Muscle layer of colon (tissue), 2 donors: ENCODE measurements around the gene HSFX1.
"Not testable (repeated sequence)": the region's sequence is repeated elsewhere in the genome, so short reads cannot be mapped to it uniquely, and the experiment has no call there.

Source experiments
- H3K27ac ChIP-seq: one replicate; pipeline ENCODE4 v1.7.0; 2013; ENCODE audit warnings: low read depth, mild to moderate bottlenecking, low read length, moderate library complexity
- H3K27me3 ChIP-seq, 2 donors: one replicate each; pipeline ENCODE4 v1.7.0; 2013; ENCODE audit warnings: low read length in 2 of 2, mild to moderate bottlenecking in 2 of 2; ENCODE audit not compliant: insufficient read depth in 2 of 2, control insufficient read depth in 1 of 2
- H3K36me3 ChIP-seq: one replicate; pipeline ENCODE4 v1.7.0; 2013; ENCODE audit warnings: mild to moderate bottlenecking, low read length; ENCODE audit not compliant: insufficient read depth
- H3K4me1 ChIP-seq: one replicate; pipeline ENCODE4 v1.7.0; 2013; ENCODE audit warnings: mild to moderate bottlenecking, low read length; ENCODE audit not compliant: insufficient read depth
- H3K4me3 ChIP-seq, 2 donors: one replicate each; pipeline ENCODE4 v1.7.0; 2013; ENCODE audit warnings: low read length in 2 of 2, low read depth in 1 of 2, mild to moderate bottlenecking in 1 of 2, moderate library complexity in 1 of 2
- H3K9ac ChIP-seq: one replicate; pipeline ENCODE4 v1.7.0; 2013; ENCODE audit warnings: low read length
- H3K9me3 ChIP-seq: one replicate; pipeline ENCODE4 v1.7.0; 2013; ENCODE audit warnings: mild to moderate bottlenecking, low read length
- donor health status: abdominal sarcoma.
- donor health status: Adenocarcinoma of cecum.

The HSFX1 gene

GRCh38 chrX:149773768-149774167 lies at the start of gene HSFX1:
HSFX1 (plus strand) TSS chrX:149774068; CDS start chrX:149774682, 614 bp downstream.
- H3K36me3 ChIP-seq, H3K27me3 ChIP-seq, H3K27ac ChIP-seq, H3K9me3 ChIP-seq, H3K4me1 ChIP-seq, H3K9ac ChIP-seq, H3K4me3 ChIP-seq: not testable (repeated sequence)

GRCh38 chrX:149727308-149727707 lies 46.6 kb upstream of the HSFX1 start:
- H3K27ac ChIP-seq, H3K9ac ChIP-seq, H3K27me3 ChIP-seq, H3K4me1 ChIP-seq, H3K4me3 ChIP-seq, H3K9me3 ChIP-seq, H3K36me3 ChIP-seq: not testable (repeated sequence)

GRCh38 chrX:149742269-149742668 lies 31.6 kb upstream of the HSFX1 start:
- H3K27ac ChIP-seq, H3K27me3 ChIP-seq, H3K9me3 ChIP-seq, H3K4me3 ChIP-seq, H3K36me3 ChIP-seq, H3K4me1 ChIP-seq, H3K9ac ChIP-seq: not testable (repeated sequence)

GRCh38 chrX:149746390-149747007 lies 27.4 kb upstream of the HSFX1 start:
- not testable (repeated sequence) for H3K9me3 ChIP-seq, H3K36me3 ChIP-seq

GRCh38 chrX:149757206-149758067 lies 16.4 kb upstream of the HSFX1 start:
- no peaks in the 10 kb centered on the region for H3K36me3 ChIP-seq
- H3K27me3 ChIP-seq, result no peaks in the 10 kb centered on the region
- H3K9me3 ChIP-seq, result no peaks in the 10 kb centered on the region

More at GRCh38 chrX:149746390-149747007, 27.4 kb upstream of the HSFX1 start:
- H3K4me3 ChIP-seq, H3K27me3 ChIP-seq, H3K27ac ChIP-seq, H3K9ac ChIP-seq, H3K4me1 ChIP-seq: not testable (repeated sequence)

GRCh38 chrX:149758068-149758714 lies 15.7 kb upstream of the HSFX1 start:
- H3K27ac ChIP-seq, result no peak overlapping the region
- no peaks in the 10 kb centered on the region for H3K4me1 ChIP-seq
- no peaks in the 10 kb centered on the region for H3K36me3 ChIP-seq
- no peaks in the 10 kb centered on the region for H3K9me3 ChIP-seq
- no peak overlapping the region for H3K9ac ChIP-seq
- no peak overlapping the region for H3K4me3 ChIP-seq
- no peaks in the 10 kb centered on the region for H3K27me3 ChIP-seq

More at GRCh38 chrX:149757206-149758067, 16.4 kb upstream of the HSFX1 start:
- Histone ChIP-seq H3K4me3 (no peak overlapping the region), H3K9ac (no peak overlapping the region), H3K27ac (no peak overlapping the region), H3K4me1 (no peaks in the 10 kb centered on the region)

- not testable (repeated sequence) for H3K27me3 ChIP-seq, H3K9me3 ChIP-seq, H3K36me3 ChIP-seq, H3K27ac ChIP-seq, H3K4me3 ChIP-seq, H3K4me1 ChIP-seq, H3K9ac ChIP-seq
These were observed 15.2 kb upstream of the HSFX1 start for GRCh38 chrX:149758715-149759078.

- H3K4me1 ChIP-seq, result no peaks in the 10 kb centered on the region
- H3K4me3 ChIP-seq, result no peak overlapping the region
- no peaks in the 10 kb centered on the region for H3K9me3 ChIP-seq
- no peak overlapping the region for H3K9ac ChIP-seq
- no peak overlapping the region for H3K27ac ChIP-seq
- H3K27me3 ChIP-seq, result no peaks in the 10 kb centered on the region
- no peaks in the 10 kb centered on the region for H3K36me3 ChIP-seq
These were observed 14.0 kb upstream of the HSFX1 start for GRCh38 chrX:149759824-149760223.

- Histone ChIP-seq H3K36me3 (no peaks in the 10 kb centered on the region), H3K27ac (no peak overlapping the region), H3K4me3 (no peak overlapping the region), H3K9ac (no peak overlapping the region), H3K27me3 (no peaks in the 10 kb centered on the region), H3K4me1 (no peaks in the 10 kb centered on the region), H3K9me3 (no peaks in the 10 kb centered on the region)
These were observed 12.9 kb upstream of the HSFX1 start for GRCh38 chrX:149760965-149761364.

- H3K4me1 ChIP-seq, H3K9ac ChIP-seq, H3K27me3 ChIP-seq, H3K9me3 ChIP-seq, H3K36me3 ChIP-seq, H3K4me3 ChIP-seq, H3K27ac ChIP-seq: not testable (repeated sequence)
These were observed 11.8 kb upstream of the HSFX1 start for GRCh38 chrX:149761858-149762674.
